HepG2 (cell line): ENCODE results near the gene ADGRD1. TPM values are rescaled to one million over a fixed set of nuclear protein-coding genes. Genes with fewer than 3 reads are reported as not detected.

ENCODE experiments used
- ATAC-seq: fragments of 200-7000 bp; cut with Tn5 transposase; 3 replicates; pipeline ENCODE4 v1.9.1; 2020; ENCODE audit warnings: mild to moderate bottlenecking, moderate library complexity
- BruUV-seq: library from RNA; stranded (reverse); fragments of 400-500 nt; replicated peaks from 2 replicates; lab custom pipeline; 2021; lab: Mats Ljungman, UMichigan
- CTCF ChIA-PET: fragments of 300-600 bp; formaldehyde crosslinking; extraction: SDS; loops from one replicate; lab custom pipeline; 2021; ENCODE audit warnings: low total read pairs, inconsistent platforms, low intra/inter-chr PET ratio; lab: Yijun Ruan, JAX
- POLR2A ChIA-PET: fragments of 350-600 bp; sonication (Branson Sonifier 250); formaldehyde crosslinking; loops from one replicate; lab custom pipeline; 2020; ENCODE audit warnings: antibody characterized with exemption, inconsistent platforms; lab: Yijun Ruan, JAX
- DNase-seq: peaks from one replicate; pipeline ENCODE4 v3.0.0-alpha.2; 2015; ENCODE audit warnings: low spot score
- FAIRE-seq: peaks from 3 replicates; lab custom pipeline; 2011; peaks lifted over from hg19 to GRCh38; lab: Jason Lieb, UNC
- H2AFZ ChIP-seq: one replicate; pipeline ENCODE4 v1.6.1; 2011; ENCODE audit warnings: low read length, inconsistent platforms
- H3K27ac ChIP-seq: fragments of 300-600 bp; 3 replicates; pipeline ENCODE4 v1.8.0; 2011; ENCODE audit warnings: mixed run types, mild to moderate bottlenecking, mixed read lengths, low read length, inconsistent platforms; ENCODE audit not compliant: insufficient read depth; ENCODE audit errors: extremely low read length
- H3K27me3 ChIP-seq, 2 experiments: fragments of 200-600 bp in 1 of 2; 2 replicates in 1 of 2; 3 replicates in 1 of 2; pipeline versions ENCODE4 v1.6.0 to v1.8.0; 2011; ENCODE audit warnings: low read length in 2 of 2, mild to moderate bottlenecking in 2 of 2, moderate library complexity in 2 of 2, inconsistent platforms in 1 of 2; ENCODE audit not compliant: insufficient read depth in 2 of 2, control insufficient read depth in 1 of 2
- H3K36me3 ChIP-seq, 2 experiments: fragments of 200-600 bp in 1 of 2; replicated peaks in 1 of 2; 2 replicates in 1 of 2; 3 replicates in 1 of 2; pipeline versions ENCODE4 v1.5.1 to v1.8.0; 2011; ENCODE audit warnings: low read length in 2 of 2, inconsistent platforms in 1 of 2; ENCODE audit not compliant: insufficient read depth in 2 of 2, control insufficient read depth in 1 of 2
- H3K4me1 ChIP-seq: 2 replicates; pipeline ENCODE4 v1.5.1; 2012; ENCODE audit warnings: low read length, inconsistent platforms; ENCODE audit not compliant: insufficient read depth
- H3K4me2 ChIP-seq: 2 replicates; pipeline ENCODE4 v1.6.0; 2011; ENCODE audit warnings: low read depth, low read length, inconsistent platforms
- H3K4me3 ChIP-seq, 3 experiments: fragments of 200-600 bp in 1 of 3; sonication (generic), shearing (Covaris generic) in 1 of 3; replicated peaks in 1 of 3; 2 replicates each; pipeline ENCODE4 v1.5.1; 2011 to 2016; ENCODE audit warnings: low read length in 3 of 3, inconsistent platforms in 2 of 3, low read depth in 2 of 3, mild to moderate bottlenecking in 2 of 3, control low read depth in 1 of 3, mixed read lengths in 1 of 3; ENCODE audit not compliant: insufficient read depth in 1 of 3
- H3K79me2 ChIP-seq: one replicate; pipeline ENCODE4 v1.6.1; 2011; ENCODE audit warnings: low read length, inconsistent platforms; ENCODE audit not compliant: insufficient read depth
- H3K9ac ChIP-seq: 2 replicates; pipeline ENCODE4 v1.6.0; 2011; ENCODE audit warnings: mild to moderate bottlenecking, low read depth, low read length, inconsistent platforms; ENCODE audit not compliant: insufficient read depth
- H3K9me3 ChIP-seq: 2 replicates; pipeline ENCODE4 v1.5.1; 2012; ENCODE audit warnings: mild to moderate bottlenecking, low read length
- H4K20me1 ChIP-seq: 2 replicates; pipeline ENCODE4 v1.6.0; 2011; ENCODE audit warnings: inconsistent platforms, mild to moderate bottlenecking, low read length, moderate library complexity; ENCODE audit not compliant: insufficient read depth
- HMG20A ChIP-seq: IDR thresholded peaks from 2 replicates; pipeline ENCODE4 v1.6.1; 2016; ENCODE audit warnings: borderline replicate concordance
- HOXA5 ChIP-seq: sonication (generic); formaldehyde crosslinking; IDR thresholded peaks from 2 replicates; pipeline ENCODE4 v1.4.0; 2020; ENCODE audit warnings: missing genetic modification reagents
- KDM5B ChIP-seq: sonication (generic); formaldehyde crosslinking; IDR thresholded peaks from 2 replicates; pipeline ENCODE4 v1.4.0; 2020; ENCODE audit warnings: missing genetic modification reagents, mild to moderate bottlenecking, borderline replicate concordance
- WGBS: methylation state at CpG from one replicate; pipeline ENCODE4 v1.1.6; 2017; ENCODE audit warnings: low lambda C conversion rate; 5-methylcytosine and 5-hydroxymethylcytosine counted together
- in situ Hi-C: cut with HindIII; loops from 2 replicates; pipeline ENCODE4 v1.10.0; 2017; ENCODE audit warnings: low pct_unique_long_range_greater_than_20kb; ENCODE audit not compliant: extremely low pct_ligation_motif_present
- intact Hi-C: fragments of 100-400 bp; cut with micrococcal nuclease; formaldehyde crosslinking; loops from one replicate; pipeline ENCODE4 v1.10.0; 2022; ENCODE audit not compliant: unreplicated experiment
- polyA plus RNA-seq, 8 experiments: library from polyadenylated mRNA; depleted of rRNA in 3 of 8; stranded (reverse) in 7 of 8; unstranded in 1 of 8; fragments of >200 nt; fragmentation: Illumina TruSeq in 4 of 8; extraction: Trizol in 4 of 8; gene quantifications; 2 replicates each; pipeline versions ENCODE4 v1.2.1 to v1.2.3, GENCODE V29; 2011 to 2016; ENCODE audit warnings: low read depth in 4 of 8, missing spikeins in 1 of 8, mixed read lengths in 1 of 8; ENCODE audit not compliant: insufficient read depth in 1 of 8
- total RNA-seq, 5 experiments: library from RNA; depleted of rRNA; stranded (reverse); fragments of >200 nt; fragmentation: Illumina TruSeq; extraction: Trizol; gene quantifications; 2 replicates each; pipeline ENCODE4 v1.2.3, GENCODE V29; 2016; ENCODE audit warnings: low read depth in 1 of 5
- TF ChIP-seq, protein P1 (sequence below): sonication (generic); formaldehyde crosslinking; IDR thresholded peaks from 2 replicates; pipeline ENCODE4 v1.4.0; 2020; ENCODE audit warnings: missing genetic modification reagents
- TF ChIP-seq, protein P2 (sequence below): sonication (generic); formaldehyde crosslinking; IDR thresholded peaks from 2 replicates; pipeline ENCODE4 v1.4.0; 2020; ENCODE audit warnings: mild to moderate bottlenecking, missing genetic modification reagents
- TF ChIP-seq, protein P3 (sequence below): sonication (generic); formaldehyde crosslinking; IDR thresholded peaks from 2 replicates; pipeline ENCODE4 v1.4.0; 2020; ENCODE audit warnings: missing genetic modification reagents
- TF ChIP-seq, protein P4 (sequence below): sonication (generic); formaldehyde crosslinking; IDR thresholded peaks from 2 replicates; pipeline ENCODE4 v1.4.0; 2020; ENCODE audit warnings: mild to moderate bottlenecking, missing genetic modification reagents
- TF ChIP-seq, protein P5 (sequence below): sonication (generic); formaldehyde crosslinking; IDR thresholded peaks from 2 replicates; pipeline ENCODE4 v1.5.1; 2020; ENCODE audit warnings: mild to moderate bottlenecking, missing genetic modification reagents, moderate library complexity

Gene ADGRD1
- total and polyA plus RNA-seq, 2 of the 13 experiments (the other 11 are each of a cell fraction or from before 2014, with no cell fraction given), result 0.46 to 12.4 TPM

DNA sequence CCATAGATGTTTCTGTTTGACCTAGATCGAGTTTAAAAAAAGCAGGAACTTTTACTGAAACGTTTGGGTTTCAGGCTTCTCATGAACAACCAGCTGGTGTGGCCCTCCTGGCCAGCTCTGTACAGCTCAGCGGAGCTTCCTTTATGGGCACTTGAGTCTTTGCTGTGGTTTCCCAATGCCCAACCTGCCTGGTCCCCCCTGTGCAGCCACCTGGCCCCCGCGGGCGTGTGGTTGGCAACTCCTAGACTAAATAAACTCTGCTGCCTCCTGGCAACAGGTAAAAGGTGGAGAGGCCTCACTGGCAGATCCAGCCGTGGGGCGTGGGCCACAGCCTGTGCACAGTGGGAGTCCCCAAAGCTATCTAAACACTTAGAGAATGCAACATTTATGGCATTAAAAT lies 38.7 kb downstream of the ADGRD1 start:
- intact Hi-C loops (no loop called here), in situ Hi-C loops (no loop called here)
- Histone ChIP-seq H3K9me3 (no peaks in the 10 kb centered on the region), H2AFZ (no peak overlapping the region), H3K36me3 (no peaks in the 10 kb centered on the region), H3K27me3 (no peaks in the 10 kb centered on the region), H3K79me2 (no peaks in the 10 kb centered on the region), H4K20me1 (no peaks in the 10 kb centered on the region), H3K9ac (no peak overlapping the region), H3K4me3 (no peak overlapping the region), H3K4me1 (peaks cover 42% of the 10 kb centered on the region), H3K4me2 (0 out of 2 replicates have a peak overlapping the region, but pooled peaks have one; percentile 10), H3K27ac (no peak overlapping the region)
- no peak for ATAC-seq
- ChIA-PET POLR2A (no interaction called here), CTCF (no interaction called here)
- 79% methylated on average over 8 of the region's 8 CpGs for WGBS
- FAIRE-seq, result no peak
- DNase-seq, result no peak
- BruUV-seq, result no TSS peak
- TF ChIP-seq HMG20A (CRISPR knock-in tag), result no peak
- TF ChIP-seq KDM5B (CRISPR knock-in tag), result 0 out of 2 replicates have a peak, but pooled peaks have one; percentile 35
- no peak for TF ChIP-seq HOXA5 (CRISPR knock-in tag)
- TF ChIP-seq, protein P1, sequence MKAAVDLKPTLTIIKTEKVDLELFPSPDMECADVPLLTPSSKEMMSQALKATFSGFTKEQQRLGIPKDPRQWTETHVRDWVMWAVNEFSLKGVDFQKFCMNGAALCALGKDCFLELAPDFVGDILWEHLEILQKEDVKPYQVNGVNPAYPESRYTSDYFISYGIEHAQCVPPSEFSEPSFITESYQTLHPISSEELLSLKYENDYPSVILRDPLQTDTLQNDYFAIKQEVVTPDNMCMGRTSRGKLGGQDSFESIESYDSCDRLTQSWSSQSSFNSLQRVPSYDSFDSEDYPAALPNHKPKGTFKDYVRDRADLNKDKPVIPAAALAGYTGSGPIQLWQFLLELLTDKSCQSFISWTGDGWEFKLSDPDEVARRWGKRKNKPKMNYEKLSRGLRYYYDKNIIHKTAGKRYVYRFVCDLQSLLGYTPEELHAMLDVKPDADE (CRISPR knock-in tag), result no peak
- TF ChIP-seq, protein P2, sequence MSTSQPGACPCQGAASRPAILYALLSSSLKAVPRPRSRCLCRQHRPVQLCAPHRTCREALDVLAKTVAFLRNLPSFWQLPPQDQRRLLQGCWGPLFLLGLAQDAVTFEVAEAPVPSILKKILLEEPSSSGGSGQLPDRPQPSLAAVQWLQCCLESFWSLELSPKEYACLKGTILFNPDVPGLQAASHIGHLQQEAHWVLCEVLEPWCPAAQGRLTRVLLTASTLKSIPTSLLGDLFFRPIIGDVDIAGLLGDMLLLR, result no peak
- TF ChIP-seq, protein P3, sequence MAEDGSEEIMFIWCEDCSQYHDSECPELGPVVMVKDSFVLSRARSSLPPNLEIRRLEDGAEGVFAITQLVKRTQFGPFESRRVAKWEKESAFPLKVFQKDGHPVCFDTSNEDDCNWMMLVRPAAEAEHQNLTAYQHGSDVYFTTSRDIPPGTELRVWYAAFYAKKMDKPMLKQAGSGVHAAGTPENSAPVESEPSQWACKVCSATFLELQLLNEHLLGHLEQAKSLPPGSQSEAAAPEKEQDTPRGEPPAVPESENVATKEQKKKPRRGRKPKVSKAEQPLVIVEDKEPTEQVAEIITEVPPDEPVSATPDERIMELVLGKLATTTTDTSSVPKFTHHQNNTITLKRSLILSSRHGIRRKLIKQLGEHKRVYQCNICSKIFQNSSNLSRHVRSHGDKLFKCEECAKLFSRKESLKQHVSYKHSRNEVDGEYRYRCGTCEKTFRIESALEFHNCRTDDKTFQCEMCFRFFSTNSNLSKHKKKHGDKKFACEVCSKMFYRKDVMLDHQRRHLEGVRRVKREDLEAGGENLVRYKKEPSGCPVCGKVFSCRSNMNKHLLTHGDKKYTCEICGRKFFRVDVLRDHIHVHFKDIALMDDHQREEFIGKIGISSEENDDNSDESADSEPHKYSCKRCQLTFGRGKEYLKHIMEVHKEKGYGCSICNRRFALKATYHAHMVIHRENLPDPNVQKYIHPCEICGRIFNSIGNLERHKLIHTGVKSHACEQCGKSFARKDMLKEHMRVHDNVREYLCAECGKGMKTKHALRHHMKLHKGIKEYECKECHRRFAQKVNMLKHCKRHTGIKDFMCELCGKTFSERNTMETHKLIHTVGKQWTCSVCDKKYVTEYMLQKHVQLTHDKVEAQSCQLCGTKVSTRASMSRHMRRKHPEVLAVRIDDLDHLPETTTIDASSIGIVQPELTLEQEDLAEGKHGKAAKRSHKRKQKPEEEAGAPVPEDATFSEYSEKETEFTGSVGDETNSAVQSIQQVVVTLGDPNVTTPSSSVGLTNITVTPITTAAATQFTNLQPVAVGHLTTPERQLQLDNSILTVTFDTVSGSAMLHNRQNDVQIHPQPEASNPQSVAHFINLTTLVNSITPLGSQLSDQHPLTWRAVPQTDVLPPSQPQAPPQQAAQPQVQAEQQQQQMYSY (CRISPR knock-in tag), result peak; percentile 76
- TF ChIP-seq, protein P4, sequence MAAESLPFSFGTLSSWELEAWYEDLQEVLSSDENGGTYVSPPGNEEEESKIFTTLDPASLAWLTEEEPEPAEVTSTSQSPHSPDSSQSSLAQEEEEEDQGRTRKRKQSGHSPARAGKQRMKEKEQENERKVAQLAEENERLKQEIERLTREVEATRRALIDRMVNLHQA (CRISPR knock-in tag), result no peak
- TF ChIP-seq, protein P5, sequence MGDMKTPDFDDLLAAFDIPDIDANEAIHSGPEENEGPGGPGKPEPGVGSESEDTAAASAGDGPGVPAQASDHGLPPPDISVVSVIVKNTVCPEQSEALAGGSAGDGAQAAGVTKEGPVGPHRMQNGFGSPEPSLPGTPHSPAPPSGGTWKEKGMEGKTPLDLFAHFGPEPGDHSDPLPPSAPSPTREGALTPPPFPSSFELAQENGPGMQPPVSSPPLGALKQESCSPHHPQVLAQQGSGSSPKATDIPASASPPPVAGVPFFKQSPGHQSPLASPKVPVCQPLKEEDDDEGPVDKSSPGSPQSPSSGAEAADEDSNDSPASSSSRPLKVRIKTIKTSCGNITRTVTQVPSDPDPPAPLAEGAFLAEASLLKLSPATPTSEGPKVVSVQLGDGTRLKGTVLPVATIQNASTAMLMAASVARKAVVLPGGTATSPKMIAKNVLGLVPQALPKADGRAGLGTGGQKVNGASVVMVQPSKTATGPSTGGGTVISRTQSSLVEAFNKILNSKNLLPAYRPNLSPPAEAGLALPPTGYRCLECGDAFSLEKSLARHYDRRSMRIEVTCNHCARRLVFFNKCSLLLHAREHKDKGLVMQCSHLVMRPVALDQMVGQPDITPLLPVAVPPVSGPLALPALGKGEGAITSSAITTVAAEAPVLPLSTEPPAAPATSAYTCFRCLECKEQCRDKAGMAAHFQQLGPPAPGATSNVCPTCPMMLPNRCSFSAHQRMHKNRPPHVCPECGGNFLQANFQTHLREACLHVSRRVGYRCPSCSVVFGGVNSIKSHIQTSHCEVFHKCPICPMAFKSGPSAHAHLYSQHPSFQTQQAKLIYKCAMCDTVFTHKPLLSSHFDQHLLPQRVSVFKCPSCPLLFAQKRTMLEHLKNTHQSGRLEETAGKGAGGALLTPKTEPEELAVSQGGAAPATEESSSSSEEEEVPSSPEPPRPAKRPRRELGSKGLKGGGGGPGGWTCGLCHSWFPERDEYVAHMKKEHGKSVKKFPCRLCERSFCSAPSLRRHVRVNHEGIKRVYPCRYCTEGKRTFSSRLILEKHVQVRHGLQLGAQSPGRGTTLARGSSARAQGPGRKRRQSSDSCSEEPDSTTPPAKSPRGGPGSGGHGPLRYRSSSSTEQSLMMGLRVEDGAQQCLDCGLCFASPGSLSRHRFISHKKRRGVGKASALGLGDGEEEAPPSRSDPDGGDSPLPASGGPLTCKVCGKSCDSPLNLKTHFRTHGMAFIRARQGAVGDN (CRISPR knock-in tag), result peak; percentile 35; the same call in 1 of the 2 replicates
- TF ChIP-seq, all 625 proteins: peak for 3
